ENCODE data around the gene RDH8.
"Not testable (repeated sequence)": the region's sequence is repeated elsewhere in the genome, so short reads cannot be mapped to it uniquely, and the experiment has no call there.

Gene RDH8

GRCh38 chr19:10005632-10006334 lies 7.5 kb upstream of the RDH8 start:
- DNase-seq (ENCODE audit: low read depth in 2 of 2), result no peak

- no peak for DNase-seq (ENCODE audit: low read depth in 2 of 2)
Observed at GRCh38 chr19:10006335-10006708, 7.0 kb upstream of the RDH8 start.

GRCh38 chr19:10006752-10007323 lies 6.4 kb upstream of the RDH8 start:
- no peak for DNase-seq (ENCODE audit: low read depth in 2 of 2)

- DNase-seq (ENCODE audit: low read depth in 2 of 2), result no peak
Observed at GRCh38 chr19:10007371-10008183, 5.7 kb upstream of the RDH8 start.

- no peak for DNase-seq (ENCODE audit: low read depth in 2 of 2)
Observed at GRCh38 chr19:10008184-10008765, 5.0 kb upstream of the RDH8 start.

- no peak for DNase-seq (ENCODE audit: low read depth in 2 of 2)
Observed at GRCh38 chr19:10009714-10010224, 3.5 kb upstream of the RDH8 start.

GRCh38 chr19:10010247-10010691 lies 3.0 kb upstream of the RDH8 start, which contains the start of gene COL5A3:
Gene COL5A3 (minus strand): TSS chr19:10010504. CDS start chr19:10010385, 119 bp downstream.
- DNase-seq (ENCODE audit: low read depth in 2 of 2), result no peak

GRCh38 chr19:10010939-10011338 lies 2.3 kb upstream of the RDH8 start:
- DNase-seq (ENCODE audit: low read depth in 2 of 2), result no peak

- no peak for DNase-seq (ENCODE audit: low read depth in 2 of 2)
Observed at GRCh38 chr19:10011974-10012373, 1.3 kb upstream of the RDH8 start.

- no peak for DNase-seq (ENCODE audit: low read depth in 2 of 2)
Observed at GRCh38 chr19:10013834-10014618, 743 bp downstream of the RDH8 start.

- no peak for DNase-seq (ENCODE audit: low read depth in 2 of 2)
Observed at GRCh38 chr19:10018263-10018662, 5.0 kb downstream of the RDH8 start.

GRCh38 chr19:10018786-10019185 lies 5.5 kb downstream of the RDH8 start:
- no peak for DNase-seq (ENCODE audit: low read depth in 2 of 2)

GRCh38 chr19:10019246-10019645 lies 6.0 kb downstream of the RDH8 start:
- no peak for DNase-seq (ENCODE audit: low read depth in 2 of 2)

GRCh38 chr19:10020851-10021250 lies 7.6 kb downstream of the RDH8 start:
- no peak for DNase-seq (ENCODE audit: low read depth in 2 of 2)

GRCh38 chr19:10021446-10021845 lies 8.2 kb downstream of the RDH8 start:
- no peak for DNase-seq (ENCODE audit: low read depth in 2 of 2)

- DNase-seq (ENCODE audit: low read depth in 2 of 2), result no peak
Observed at GRCh38 chr19:10021863-10022262, 8.6 kb downstream of the RDH8 start.

GRCh38 chr19:10023096-10023495 lies 9.8 kb downstream of the RDH8 start:
- DNase-seq (ENCODE audit: low read depth in 2 of 2), result not testable (repeated sequence)

- no peak for DNase-seq (ENCODE audit: low read depth in 2 of 2)
Observed at GRCh38 chr19:10026744-10027143, 13.5 kb downstream of the RDH8 start.

GRCh38 chr19:10027158-10027997 lies 14.1 kb downstream of the RDH8 start:
- DNase-seq (ENCODE audit: low read depth in 2 of 2), result peak; percentile 39 to 56

GRCh38 chr19:10033614-10034013 lies 20.3 kb downstream of the RDH8 start:
- DNase-seq (ENCODE audit: low read depth in 2 of 2), result no peak
